Measurements from ENCODE around the gene KDM4C.
"Not testable (repeated sequence)": the region's sequence is repeated elsewhere in the genome, so short reads cannot be mapped to it uniquely, and the experiment has no call there.

Gene KDM4C

GRCh38 chr9:6987381-6987780, 229.6 kb downstream of the KDM4C start:
- DNase-seq: no peak

- DNase-seq: no peak
Measured at GRCh38 chr9:6991418-6991817, 233.6 kb downstream of the KDM4C start.

- DNase-seq: no peak
Measured at GRCh38 chr9:6996061-6996854, 238.5 kb downstream of the KDM4C start.

- DNase-seq: no peak
Measured at GRCh38 chr9:6997330-6997729, 239.6 kb downstream of the KDM4C start.

DNA sequence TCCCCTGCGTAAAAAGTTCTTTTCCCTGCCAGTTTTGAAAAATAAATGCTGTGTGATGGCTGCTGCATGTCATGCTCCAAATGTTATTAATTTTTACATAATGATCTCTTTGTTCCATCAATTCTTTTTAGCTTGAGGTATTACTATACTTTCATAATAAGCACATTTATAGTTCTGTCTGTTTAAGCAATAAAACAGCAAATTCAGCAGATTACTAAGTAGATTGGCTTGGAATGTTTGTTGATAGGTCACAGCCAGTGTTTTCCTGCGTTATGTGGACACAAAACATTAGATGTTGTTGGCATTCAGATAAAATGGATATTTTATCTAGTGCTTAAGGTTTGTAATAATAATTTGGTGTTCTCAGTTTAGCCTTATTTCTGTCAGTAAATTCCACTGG, 242.0 kb downstream of the KDM4C start:
- DNase-seq: no peak

- no peak for DNase-seq
Measured at GRCh38 chr9:7001571-7001970, 243.8 kb downstream of the KDM4C start.

- DNase-seq: no peak
Measured at GRCh38 chr9:7003861-7004260, 246.1 kb downstream of the KDM4C start.

DNA sequence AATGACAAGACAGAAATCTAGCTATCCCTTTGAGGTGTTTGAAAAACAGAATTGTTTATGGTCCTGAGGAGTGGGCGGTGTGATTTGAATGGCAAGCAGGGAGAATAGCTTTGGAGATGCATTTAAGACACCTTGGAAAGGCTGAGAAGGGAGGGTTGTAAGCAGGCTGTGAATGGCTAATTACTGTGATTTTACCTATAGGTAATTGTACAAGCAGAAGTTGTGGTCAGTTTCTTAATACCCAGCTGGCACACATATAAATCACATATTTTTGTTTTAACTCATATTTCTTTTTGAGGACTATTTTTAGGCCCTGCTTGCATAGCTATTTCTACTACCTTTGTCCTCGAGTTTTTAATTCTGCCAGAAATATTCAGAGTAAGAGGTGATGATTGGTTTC, 248.6 kb downstream of the KDM4C start:
- DNase-seq: no peak

GRCh38 chr9:7008411-7008810, 250.6 kb downstream of the KDM4C start:
- DNase-seq: no peak

DNA sequence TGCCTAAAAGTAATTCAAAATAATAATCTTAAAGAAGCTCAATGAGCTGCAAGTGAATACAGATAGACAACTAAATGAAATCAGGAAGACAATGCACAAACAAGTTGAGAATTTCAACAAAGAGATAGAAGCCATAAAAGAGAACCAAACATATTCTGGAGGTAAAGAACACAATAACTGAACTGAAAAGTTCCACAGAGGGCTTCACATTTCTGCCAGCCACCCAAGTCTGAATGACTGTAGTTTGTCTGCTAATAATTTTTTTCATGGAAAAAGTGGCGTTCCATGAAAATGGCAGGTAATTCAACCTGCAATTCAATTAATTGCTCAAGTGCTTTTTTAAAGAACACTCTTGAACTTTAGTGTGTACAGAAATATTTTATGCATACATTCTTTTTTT, 251.3 kb downstream of the KDM4C start:
- no peak for DNase-seq

GRCh38 chr9:7011395-7012067, 253.8 kb downstream of the KDM4C start:
- DNase-seq: no peak

GRCh38 chr9:7027996-7028395, 270.2 kb downstream of the KDM4C start:
- DNase-seq: no peak

DNA sequence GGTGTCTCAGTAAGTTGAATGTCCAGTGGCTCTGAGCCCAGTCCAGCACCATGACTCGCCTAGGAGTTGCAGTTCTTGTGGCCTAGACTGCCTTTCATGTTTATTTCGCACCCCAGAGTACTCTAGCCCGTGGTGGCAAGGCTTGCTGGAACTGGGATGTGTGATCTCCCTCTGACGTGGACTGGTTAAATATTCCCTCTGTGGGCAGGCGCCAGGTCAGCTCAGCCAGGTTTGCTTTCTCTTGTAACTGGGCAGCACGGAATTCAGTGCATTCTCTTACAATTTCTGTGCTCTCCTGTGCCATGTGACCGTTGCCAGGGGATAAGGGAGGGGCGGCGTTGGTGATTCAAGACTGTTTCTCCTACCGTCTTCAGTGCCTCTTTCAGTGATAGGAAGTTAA, 270.8 kb downstream of the KDM4C start:
- no peak for DNase-seq

DNA sequence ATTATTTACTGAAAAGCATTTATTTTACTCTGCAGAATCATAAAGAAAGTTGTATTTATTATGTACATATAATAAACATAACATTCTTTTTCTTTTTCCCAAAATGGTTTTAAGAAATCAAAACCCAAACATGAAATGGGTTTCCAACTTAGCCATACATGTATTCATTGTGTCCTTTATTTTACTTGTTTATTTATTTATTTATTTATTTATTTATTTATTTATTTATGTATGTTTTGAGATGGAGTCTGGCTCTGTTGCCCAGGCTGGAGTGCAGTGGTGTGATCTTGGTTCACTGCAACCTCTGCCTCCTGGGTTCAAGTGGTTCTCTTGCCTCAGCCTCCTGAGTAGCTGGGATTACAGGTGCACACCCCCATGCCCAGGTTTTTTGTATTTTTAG, 273.2 kb downstream of the KDM4C start:
- not testable (repeated sequence) for DNase-seq

DNA sequence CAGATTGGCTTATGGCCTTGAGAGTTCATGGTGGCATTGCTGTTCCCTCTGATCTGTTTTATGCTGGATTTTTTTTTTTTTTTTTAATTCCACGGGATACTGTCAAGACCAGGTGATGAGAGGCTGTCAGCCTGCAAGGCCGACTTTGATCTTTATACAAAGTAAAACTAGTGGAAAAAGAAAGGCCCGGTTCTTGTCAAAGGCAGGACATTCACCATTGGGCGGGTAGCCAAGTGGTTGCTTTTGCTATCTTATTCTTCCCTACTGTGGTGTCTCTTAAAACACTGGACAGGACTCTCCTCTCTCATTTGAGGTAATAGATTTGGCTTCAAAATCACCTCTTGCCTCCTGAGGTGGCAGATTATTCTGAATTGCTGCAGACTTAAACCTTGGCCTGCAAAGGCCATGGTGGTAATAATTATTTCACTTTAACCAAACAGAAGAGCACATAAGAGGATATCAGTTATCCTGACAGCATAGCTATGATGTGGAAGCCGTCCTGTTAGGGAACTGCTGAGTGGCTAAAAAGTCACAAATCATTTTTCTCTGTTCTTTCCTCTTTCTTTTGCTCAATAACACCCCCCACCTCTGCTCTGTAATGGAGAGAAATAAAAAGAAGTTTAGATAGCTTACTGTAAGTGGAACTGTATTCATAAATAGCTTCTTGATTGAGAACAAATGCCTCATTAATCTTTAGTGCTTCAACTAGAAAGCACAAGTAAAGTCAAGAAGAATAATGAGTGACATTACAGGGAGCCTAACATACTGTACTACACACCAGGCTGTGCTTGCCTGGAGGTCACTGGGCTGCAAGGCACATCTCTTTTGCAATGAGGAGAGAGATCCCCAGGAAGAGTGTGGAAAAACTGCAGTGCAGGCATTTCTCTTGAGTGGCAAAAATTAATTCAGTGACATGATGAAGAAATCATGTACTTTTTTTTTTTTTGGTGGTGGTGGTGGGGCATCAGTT, 275.6 kb downstream of the KDM4C start:
- no peak for DNase-seq

- DNase-seq: no peak
Measured at GRCh38 chr9:7037176-7037575, 279.4 kb downstream of the KDM4C start.

GRCh38 chr9:7042124-7042523, 284.4 kb downstream of the KDM4C start:
- no peak for DNase-seq

DNA sequence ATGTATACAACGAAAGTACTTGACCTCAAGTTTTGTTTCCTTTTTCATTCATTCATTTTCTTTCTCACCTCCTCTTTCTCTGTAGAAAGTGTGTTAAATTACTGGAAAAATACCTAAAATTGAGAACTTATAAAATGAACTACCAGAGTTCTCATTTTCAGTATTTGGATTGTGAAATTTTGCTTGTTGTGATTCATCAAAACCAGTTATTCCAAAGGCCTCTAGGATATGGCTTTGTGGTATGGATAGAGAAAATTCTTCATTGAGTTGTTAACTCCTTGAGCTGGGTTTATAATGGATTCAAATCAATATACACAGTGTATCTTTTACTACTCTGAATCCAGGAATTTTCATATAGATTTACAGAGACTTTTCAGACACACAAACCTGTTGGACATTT, 287.6 kb downstream of the KDM4C start:
- DNase-seq: no peak

GRCh38 chr9:7051711-7052110, 293.9 kb downstream of the KDM4C start:
- DNase-seq: no peak

DNA sequence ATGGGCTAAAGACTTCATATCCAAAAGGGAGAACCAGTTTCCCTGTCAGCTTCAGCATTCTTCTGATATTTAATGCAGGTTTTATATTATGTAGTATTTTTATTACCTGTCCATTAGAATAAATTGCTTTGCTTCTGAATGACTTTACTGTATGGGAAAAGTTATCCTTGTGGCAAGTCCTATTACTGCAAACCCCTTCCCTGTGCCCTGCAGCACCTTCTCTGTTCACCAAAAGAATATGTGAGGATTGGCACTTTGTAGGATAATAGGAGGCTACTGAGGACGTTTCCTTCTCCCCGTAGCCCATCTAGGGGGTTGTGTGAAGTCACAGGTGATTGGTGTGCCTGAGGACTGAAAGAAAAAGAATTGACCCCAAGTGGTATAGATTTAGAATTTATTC, 296.1 kb downstream of the KDM4C start:
- no peak for DNase-seq

GRCh38 chr9:7055171-7055903, 297.6 kb downstream of the KDM4C start:
- DNase-seq: no peak

DNA sequence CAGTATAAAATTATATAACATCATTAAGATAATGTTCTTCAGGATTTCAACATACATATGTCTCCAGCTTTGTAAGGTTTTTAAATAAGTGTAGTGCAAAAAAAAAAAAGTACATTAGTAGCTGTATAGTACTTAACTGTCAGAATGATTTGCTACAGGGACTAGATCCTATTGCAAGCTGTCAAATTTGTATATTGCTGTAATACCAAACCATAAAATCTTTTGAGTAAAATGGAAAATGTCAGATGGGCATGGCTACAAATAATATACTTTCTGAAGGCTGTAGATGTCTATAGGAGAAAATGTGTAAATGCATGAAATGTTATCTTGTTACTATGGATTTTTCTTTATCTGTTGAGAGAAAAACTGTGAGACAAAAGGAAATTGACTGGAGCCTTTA, 298.5 kb downstream of the KDM4C start:
- no peak for DNase-seq

- no peak for DNase-seq
Measured at GRCh38 chr9:7058473-7058872, 300.7 kb downstream of the KDM4C start.

All from activated gamma-delta T cell treated with Interleukin-2 at 50 U/mL for 16 hours (primary cell).